ENCODE results near the gene TBCD.
"Not testable (repeated sequence)": the region's sequence is repeated elsewhere in the genome, so short reads cannot be mapped to it uniquely, and the experiment has no call there.

The TBCD gene

GRCh38 chr17:82952019-82952418 is 200.2 kb downstream of the TBCD start:
- no peak for TF ChIP-seq CTCF (IDR thresholded peaks at IDR 0.05; ENCODE audit: insufficient read depth, missing control alignments)
- DNase-seq (ENCODE audit: insufficient read length, low spot score) (no peak), FAIRE-seq (no peak)

- DNase-seq (ENCODE audit: insufficient read length, low spot score); FAIRE-seq: not testable (repeated sequence)
Observed at GRCh38 chr17:82955106-82955505, 203.2 kb downstream of the TBCD start.

- FAIRE-seq; DNase-seq (ENCODE audit: insufficient read length, low spot score): not testable (repeated sequence)
Observed at GRCh38 chr17:82955627-82956026, 203.8 kb downstream of the TBCD start.

DNA sequence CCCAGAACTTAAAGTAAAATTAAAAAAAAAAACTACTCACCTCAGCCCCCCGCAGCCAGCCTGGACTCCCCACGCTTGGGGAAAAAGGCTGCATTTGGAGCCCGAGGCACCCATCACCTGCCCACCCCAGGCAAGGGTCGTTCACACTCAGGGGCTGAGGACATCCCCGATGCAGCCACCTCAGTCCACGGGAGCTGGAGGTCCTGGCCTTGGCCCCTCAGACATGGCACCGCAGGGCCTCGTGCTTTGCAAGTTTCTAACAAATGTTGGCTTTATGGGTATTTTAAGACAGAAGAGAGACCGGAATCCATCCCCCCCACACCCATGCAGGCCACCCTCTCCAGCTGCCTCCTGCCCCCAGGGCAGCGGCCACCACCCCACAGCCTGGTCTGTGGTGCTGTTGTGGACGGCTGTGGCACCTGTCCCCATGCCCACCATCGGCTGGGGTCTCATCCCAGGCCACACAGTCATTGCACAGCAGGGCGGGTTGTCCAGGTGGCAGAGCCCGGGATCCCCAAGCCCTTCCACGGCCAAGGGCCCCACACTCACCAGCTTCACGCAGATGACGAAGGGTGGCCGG is 204.4 kb downstream of the TBCD start:
- no peak for TF ChIP-seq CTCF (IDR thresholded peaks at IDR 0.05; ENCODE audit: insufficient read depth, missing control alignments)
- no peak for DNase-seq (ENCODE audit: insufficient read length, low spot score)
- no peak for FAIRE-seq

GRCh38 chr17:82956726-82957468 is 205.0 kb downstream of the TBCD start:
- no peak for FAIRE-seq

GRCh38 chr17:82957469-82957795 is 205.6 kb downstream of the TBCD start:
- DNase-seq (ENCODE audit: insufficient read length, low spot score) (no peak), FAIRE-seq (no peak)
- no peak for TF ChIP-seq CTCF (IDR thresholded peaks at IDR 0.05; ENCODE audit: insufficient read depth, missing control alignments)

More at GRCh38 chr17:82956726-82957468, 205.0 kb downstream of the TBCD start:
- DNase-seq (ENCODE audit: insufficient read length, low spot score): no peak
- TF ChIP-seq CTCF (IDR thresholded peaks at IDR 0.05; ENCODE audit: insufficient read depth, missing control alignments): no peak

DNA sequence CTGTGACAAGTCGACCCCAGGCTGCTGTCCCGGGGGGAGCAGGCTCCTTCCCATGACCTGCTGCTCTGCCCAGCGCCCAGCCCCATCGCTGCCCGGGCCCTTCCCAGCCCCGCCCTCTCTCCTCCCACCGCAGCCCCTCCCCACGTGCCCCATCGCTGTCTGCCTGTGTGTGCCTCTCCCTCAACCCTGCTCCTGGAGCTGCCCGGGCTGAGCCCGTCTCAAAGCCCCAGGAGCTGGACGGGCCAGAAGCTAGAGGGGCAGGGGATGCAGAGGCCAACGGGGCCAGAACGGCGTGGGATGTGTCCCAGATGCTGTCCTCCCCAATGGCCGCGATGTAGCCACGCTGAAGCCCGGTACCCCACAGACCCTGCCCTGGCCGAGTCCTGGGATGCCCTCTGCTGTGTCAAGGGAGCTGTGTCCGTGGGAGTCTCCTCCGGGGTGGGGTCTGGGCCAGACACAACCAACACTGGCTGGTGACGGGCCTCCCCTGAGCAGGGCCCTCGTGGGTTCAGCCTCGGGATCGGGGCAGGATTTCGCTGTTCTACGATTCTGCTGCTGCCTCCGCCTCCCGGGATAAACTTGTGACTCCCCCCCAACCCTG is 206.2 kb downstream of the TBCD start:
- FAIRE-seq: no peak
- TF ChIP-seq CTCF (IDR thresholded peaks at IDR 0.05; ENCODE audit: insufficient read depth, missing control alignments): no peak
- DNase-seq (ENCODE audit: insufficient read length, low spot score): no peak

DNA sequence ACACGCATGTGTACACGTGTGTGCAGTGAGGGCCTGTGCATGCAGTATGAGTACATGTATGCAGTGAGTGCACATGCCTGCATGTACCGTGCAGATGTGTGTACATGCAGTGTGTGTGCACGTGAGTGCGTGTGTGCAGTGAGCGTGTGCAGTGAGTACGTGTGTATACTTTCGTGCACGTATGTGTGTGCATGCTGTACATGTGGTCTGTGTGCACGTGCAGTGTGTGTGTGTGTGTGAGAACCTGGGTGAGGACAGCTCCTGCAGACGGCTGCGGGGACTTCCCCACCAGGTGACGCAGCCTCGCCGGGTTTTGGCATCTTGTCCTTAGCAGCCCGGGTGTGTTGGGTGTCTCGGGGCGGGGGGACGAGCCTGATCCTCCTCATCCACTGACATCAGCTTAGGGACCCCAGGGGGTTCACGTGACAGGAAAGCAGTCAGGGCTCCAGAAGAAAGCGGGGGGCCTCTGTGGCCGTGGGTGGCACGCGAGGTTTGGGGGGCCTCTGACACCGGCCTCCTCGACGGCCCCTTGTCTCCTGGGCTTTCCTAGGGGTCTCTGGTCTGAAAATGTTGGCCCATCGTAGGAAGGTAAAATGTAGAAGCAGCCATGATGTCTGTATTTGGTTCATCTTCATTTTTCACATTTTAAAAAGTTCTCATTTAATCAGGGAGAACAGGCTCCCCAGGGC is 207.5 kb downstream of the TBCD start:
- TF ChIP-seq CTCF (IDR thresholded peaks at IDR 0.05; ENCODE audit: insufficient read depth, missing control alignments): no peak
- FAIRE-seq: no peak
- no peak for DNase-seq (ENCODE audit: insufficient read length, low spot score)

All from D721Med (cell line).